ENCODE measurements around the gene RAD51B.
"Not testable (repeated sequence)": the region's sequence is repeated elsewhere in the genome, so short reads cannot be mapped to it uniquely, and the experiment has no call there.

The RAD51B gene

GRCh38 chr14:68034896-68035295 is 215.3 kb downstream of the RAD51B start:
- TF ChIP-seq CTCF (conservative IDR thresholded peaks at IDR 0.05) (no peak), ZFX (IDR thresholded peaks at IDR 0.05) (no peak)

GRCh38 chr14:68036202-68036601 is 216.6 kb downstream of the RAD51B start:
- H3K27ac ChIP-seq: no peak overlapping the region
- no peak for TF ChIP-seq ZFX (IDR thresholded peaks at IDR 0.05)

More at GRCh38 chr14:68034896-68035295, 215.3 kb downstream of the RAD51B start:
- H3K27ac ChIP-seq: no peak overlapping the region

- H3K27ac ChIP-seq: no peak overlapping the region
- TF ChIP-seq ZFX (IDR thresholded peaks at IDR 0.05) (no peak), CTCF (conservative IDR thresholded peaks at IDR 0.05) (no peak)
Measured at GRCh38 chr14:68039593-68039992, 220.0 kb downstream of the RAD51B start.

- no peak overlapping the region for H3K27ac ChIP-seq
Measured at GRCh38 chr14:68040633-68041369, 221.2 kb downstream of the RAD51B start.

GRCh38 chr14:68041876-68042354 is 222.3 kb downstream of the RAD51B start:
- TF ChIP-seq ZFX (IDR thresholded peaks at IDR 0.05): no peak
- no peak overlapping the region for H3K27ac ChIP-seq

More at GRCh38 chr14:68040633-68041369, 221.2 kb downstream of the RAD51B start:
- TF ChIP-seq ZFX (IDR thresholded peaks at IDR 0.05) (no peak), CTCF (conservative IDR thresholded peaks at IDR 0.05) (no peak)

- TF ChIP-seq ZFX (IDR thresholded peaks at IDR 0.05): no peak
- TF ChIP-seq CTCF (conservative IDR thresholded peaks at IDR 0.05): no peak
- H3K27ac ChIP-seq: no peak overlapping the region
Measured at GRCh38 chr14:68042586-68043210, 223.1 kb downstream of the RAD51B start.

- no peak for TF ChIP-seq CTCF (conservative IDR thresholded peaks at IDR 0.05)
- TF ChIP-seq ZFX (IDR thresholded peaks at IDR 0.05): no peak
- no peak overlapping the region for H3K27ac ChIP-seq
Measured at GRCh38 chr14:68043752-68044151, 224.2 kb downstream of the RAD51B start.

GRCh38 chr14:68047906-68048305 is 228.3 kb downstream of the RAD51B start:
- no peak for TF ChIP-seq ZFX (IDR thresholded peaks at IDR 0.05)
- no peak for TF ChIP-seq CTCF (conservative IDR thresholded peaks at IDR 0.05)
- no peak overlapping the region for H3K27ac ChIP-seq

- H3K27ac ChIP-seq: not testable (repeated sequence)
Measured at GRCh38 chr14:68048815-68049214, 229.2 kb downstream of the RAD51B start.

Data from C4-2B (cell line).